CD14-positive monocyte (primary cell): ENCODE results near the gene PRKN. TPM values are rescaled to one million over a fixed set of nuclear protein-coding genes. Genes with fewer than 3 reads are reported as not detected.

ENCODE experiments used
- DNase-seq, 3 donors: peaks; one replicate each; pipeline ENCODE4 v3.0.0-alpha.2; 2011 to 2022
- H2AFZ ChIP-seq: 2 replicates; pipeline ENCODE4 v1.6.0; 2012; ENCODE audit warnings: mild to moderate bottlenecking, low read depth, low read length, inconsistent platforms; ENCODE audit not compliant: insufficient read depth, poor library complexity, severe bottlenecking
- H3K27ac ChIP-seq, 2 donors: 1 replicate in 1 of 2; 2 replicates in 1 of 2; pipeline ENCODE4 v1.5.1; 2012 to 2013; ENCODE audit warnings: low read length in 2 of 2, control low read depth in 1 of 2, inconsistent platforms in 1 of 2, low read depth in 1 of 2, mild to moderate bottlenecking in 1 of 2
- H3K27me3 ChIP-seq, 2 donors: one replicate each; pipeline versions ENCODE4 v1.6.0 to v1.6.1; 2011 to 2013; ENCODE audit warnings: low read length in 2 of 2; ENCODE audit not compliant: control insufficient read depth in 2 of 2, insufficient read depth in 2 of 2
- H3K36me3 ChIP-seq, 2 donors: replicated peaks in 1 of 2; 1 replicate in 1 of 2; 2 replicates in 1 of 2; pipeline versions ENCODE4 v1.5.1 to v1.6.1; 2012 to 2013; ENCODE audit warnings: low read length in 2 of 2, control low read depth in 1 of 2, inconsistent platforms in 1 of 2, mild to moderate bottlenecking in 1 of 2; ENCODE audit not compliant: insufficient read depth in 2 of 2, control insufficient read depth in 1 of 2
- H3K4me1 ChIP-seq, 2 donors: 1 replicate in 1 of 2; 2 replicates in 1 of 2; pipeline versions ENCODE4 v1.5.1 to v1.6.1; 2012 to 2013; ENCODE audit warnings: low read length in 2 of 2, control low read depth in 1 of 2, inconsistent platforms in 1 of 2, mild to moderate bottlenecking in 1 of 2, moderate library complexity in 1 of 2; ENCODE audit not compliant: insufficient read depth in 2 of 2, control insufficient read depth in 1 of 2
- H3K4me2 ChIP-seq: replicated peaks from 2 replicates; pipeline ENCODE3; 2012; ENCODE audit warnings: low read length, moderate library complexity, mild to moderate bottlenecking; ENCODE audit not compliant: poor library complexity, severe bottlenecking; ENCODE audit errors: extremely low read depth
- H3K4me3 ChIP-seq, 3 experiments: fragments of 200-600 bp in 1 of 3; sonication (generic) in 1 of 3; replicated peaks in 1 of 3; 1 replicate in 2 of 3; 2 replicates in 1 of 3; pipeline ENCODE4 v1.5.1; 2011 to 2013; ENCODE audit warnings: low read length in 3 of 3, mild to moderate bottlenecking in 3 of 3, control low read depth in 2 of 3, low read depth in 2 of 3, inconsistent platforms in 1 of 3, moderate library complexity in 1 of 3
- H3K79me2 ChIP-seq: 2 replicates; pipeline ENCODE4 v1.6.0; 2012; ENCODE audit warnings: mild to moderate bottlenecking, control low read depth, inconsistent platforms, low read length, moderate library complexity; ENCODE audit not compliant: insufficient read depth
- H3K9ac ChIP-seq: 2 replicates; pipeline ENCODE4 v1.6.0; 2017; ENCODE audit warnings: low read length, mild to moderate bottlenecking; ENCODE audit not compliant: insufficient read depth, poor library complexity, severe bottlenecking
- H3K9me3 ChIP-seq, 2 donors: replicated peaks in 1 of 2; 1 replicate in 1 of 2; 2 replicates in 1 of 2; pipeline versions ENCODE4 v1.5.1 to v1.6.1; 2012 to 2013; ENCODE audit warnings: low read length in 2 of 2, control low read depth in 1 of 2; ENCODE audit not compliant: control insufficient read depth in 1 of 2, insufficient read depth in 1 of 2
- H4K20me1 ChIP-seq: 2 replicates; pipeline ENCODE4 v1.6.0; 2012; ENCODE audit warnings: mild to moderate bottlenecking, low read length, control low read depth, moderate library complexity; ENCODE audit not compliant: insufficient read depth
- H3K27ac Mint-ChIP-seq, 7 donors: one replicate each; pipeline ENCODE4 v1.8.0; 2020; ENCODE audit warnings: mild to moderate bottlenecking in 7 of 7, mixed read lengths in 7 of 7, moderate library complexity in 6 of 7, inconsistent platforms in 2 of 7
- H3K27me3 Mint-ChIP-seq, 3 donors: one replicate each; pipeline ENCODE4 v1.8.0; 2021 to 2022; ENCODE audit warnings: low read depth in 3 of 3, mild to moderate bottlenecking in 3 of 3, mixed read lengths in 3 of 3, moderate library complexity in 3 of 3, inconsistent platforms in 1 of 3
- H3K36me3 Mint-ChIP-seq, 2 donors: one replicate each; pipeline ENCODE4 v1.8.0; 2020; ENCODE audit warnings: mixed read lengths in 2 of 2, inconsistent platforms in 1 of 2, mild to moderate bottlenecking in 1 of 2
- H3K4me1 Mint-ChIP-seq: one replicate; pipeline ENCODE4 v1.8.0; 2020; ENCODE audit warnings: mild to moderate bottlenecking, mixed read lengths
- H3K4me3 Mint-ChIP-seq, 2 donors: one replicate each; pipeline ENCODE4 v1.8.0; 2020; ENCODE audit warnings: mild to moderate bottlenecking in 2 of 2, mixed read lengths in 2 of 2, moderate library complexity in 1 of 2
- H3K9me3 Mint-ChIP-seq, 7 donors: one replicate each; pipeline ENCODE4 v1.8.0; 2020 to 2022; ENCODE audit warnings: mixed read lengths in 7 of 7, mild to moderate bottlenecking in 6 of 7, moderate library complexity in 6 of 7, inconsistent platforms in 2 of 7
- WGBS: methylation state at CpG from one replicate; pipeline ENCODE4 v1.1.5; 2013; ENCODE audit warnings: missing lambda C conversion rate; ENCODE audit not compliant: insufficient coverage; 5-methylcytosine and 5-hydroxymethylcytosine counted together
- intact Hi-C, 2 donors: fragments of 100-400 bp; cut with micrococcal nuclease; formaldehyde crosslinking; loops; one replicate each; pipeline versions ENCODE4 v1.15.0 to v1.15.1; 2023
- polyA plus RNA-seq, 3 donors: library from polyadenylated mRNA; depleted of rRNA in 1 of 3; unstranded in 2 of 3; stranded (reverse) in 1 of 3; fragments of 300-500 nt in 2 of 3; fragments of >200 nt in 1 of 3; fragmentation: Illumina TruSeq in 2 of 3; gene quantifications; 1 replicate in 2 of 3; 2 replicates in 1 of 3; pipeline ENCODE4 v1.2.3, GENCODE V29; 2012 to 2021
- TF ChIP-seq, protein P1 (sequence below): fragments of 200-600 bp; IDR thresholded peaks from one replicate; pipeline ENCODE4 v1.8.0; 2022; ENCODE audit warnings: antibody characterized with exemption, mild to moderate bottlenecking

The PRKN gene
- polyA plus RNA-seq, 3 donors = 0.19 to 0.21 TPM; not detected in 1

DNA sequence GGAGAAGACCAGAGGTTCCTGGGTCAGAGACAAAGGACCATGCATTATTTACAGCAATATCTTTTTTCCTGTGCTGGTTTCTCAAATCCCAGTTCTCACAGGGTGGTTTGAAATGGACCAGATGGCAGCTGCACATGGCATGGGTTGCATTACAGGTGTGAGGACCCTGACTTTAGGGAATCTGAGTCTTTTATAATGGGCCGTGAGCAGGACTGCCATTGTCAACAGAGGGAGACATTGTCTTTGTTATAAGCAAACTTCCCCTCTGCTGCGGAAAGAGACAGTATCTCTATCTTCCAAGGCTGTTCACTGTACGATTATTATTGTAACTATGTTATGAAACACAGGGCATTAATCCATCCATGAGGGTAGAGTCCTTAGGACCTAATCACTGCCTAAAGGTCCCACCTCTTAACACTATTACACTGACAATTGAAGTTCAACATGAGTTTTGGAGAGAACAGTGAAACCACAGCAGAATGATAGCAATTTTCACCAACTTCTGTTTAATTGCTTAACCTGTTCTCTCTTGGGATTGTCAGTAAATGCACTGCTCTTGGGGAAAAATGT is 1297.6 kb downstream of the PRKN start:
- no CpG with 5 or more reads among the region's 3 CpGs for WGBS
- TF ChIP-seq, protein P1, sequence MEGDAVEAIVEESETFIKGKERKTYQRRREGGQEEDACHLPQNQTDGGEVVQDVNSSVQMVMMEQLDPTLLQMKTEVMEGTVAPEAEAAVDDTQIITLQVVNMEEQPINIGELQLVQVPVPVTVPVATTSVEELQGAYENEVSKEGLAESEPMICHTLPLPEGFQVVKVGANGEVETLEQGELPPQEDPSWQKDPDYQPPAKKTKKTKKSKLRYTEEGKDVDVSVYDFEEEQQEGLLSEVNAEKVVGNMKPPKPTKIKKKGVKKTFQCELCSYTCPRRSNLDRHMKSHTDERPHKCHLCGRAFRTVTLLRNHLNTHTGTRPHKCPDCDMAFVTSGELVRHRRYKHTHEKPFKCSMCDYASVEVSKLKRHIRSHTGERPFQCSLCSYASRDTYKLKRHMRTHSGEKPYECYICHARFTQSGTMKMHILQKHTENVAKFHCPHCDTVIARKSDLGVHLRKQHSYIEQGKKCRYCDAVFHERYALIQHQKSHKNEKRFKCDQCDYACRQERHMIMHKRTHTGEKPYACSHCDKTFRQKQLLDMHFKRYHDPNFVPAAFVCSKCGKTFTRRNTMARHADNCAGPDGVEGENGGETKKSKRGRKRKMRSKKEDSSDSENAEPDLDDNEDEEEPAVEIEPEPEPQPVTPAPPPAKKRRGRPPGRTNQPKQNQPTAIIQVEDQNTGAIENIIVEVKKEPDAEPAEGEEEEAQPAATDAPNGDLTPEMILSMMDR = no peak
- no peak for DNase-seq
- H3K27me3 ChIP-seq = no peaks in the 10 kb centered on the region
- H3K4me3 ChIP-seq = no peak overlapping the region
- H3K27ac ChIP-seq = no peak overlapping the region
- H3K4me1 ChIP-seq = no peaks in the 10 kb centered on the region
- no peak overlapping the region for H3K4me2 ChIP-seq
- H3K9me3 Mint-ChIP-seq = peaks cover 0 to 10% (median 0%) of the 10 kb centered on the region in 7 donors
- no peak overlapping the region for H3K4me3 Mint-ChIP-seq
- H3K27ac Mint-ChIP-seq = no peak overlapping the region
- H3K79me2 ChIP-seq = no peaks in the 10 kb centered on the region
- peaks cover 0 to 1% (median 1%) of the 10 kb centered on the region in 3 donors for H3K27me3 Mint-ChIP-seq
- H3K36me3 ChIP-seq = no peaks in the 10 kb centered on the region
- H3K9me3 ChIP-seq = no peaks in the 10 kb centered on the region
- H3K4me1 Mint-ChIP-seq = no peaks in the 10 kb centered on the region
- H2AFZ ChIP-seq = no peak overlapping the region
- intact Hi-C loops = no loop called here
- no peaks in the 10 kb centered on the region for H4K20me1 ChIP-seq
- H3K9ac ChIP-seq = no peak overlapping the region
- H3K36me3 Mint-ChIP-seq = no peaks in the 10 kb centered on the region

DNA sequence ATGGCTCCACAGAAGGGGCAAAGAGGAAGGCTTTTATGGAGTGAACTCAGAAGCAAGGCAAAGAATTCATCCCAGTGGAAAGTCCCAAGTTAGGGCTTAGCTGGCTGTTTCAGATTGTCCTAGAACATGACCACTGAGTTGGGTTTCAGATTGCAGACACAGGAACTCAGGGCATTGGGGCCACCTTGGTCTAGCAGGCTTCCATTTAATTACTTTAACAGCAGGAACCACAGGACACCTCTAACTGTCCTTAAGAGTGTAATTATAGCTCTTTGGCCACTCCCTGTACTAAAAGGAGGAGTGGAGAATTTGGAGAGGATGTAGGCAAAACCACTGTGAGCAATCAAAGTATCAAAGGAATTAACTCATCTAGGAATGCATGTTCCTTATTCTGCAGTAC is 1303.1 kb downstream of the PRKN start:
- no peak overlapping the region for H3K9ac ChIP-seq
- peaks cover 0 to 10% (median 0%) of the 10 kb centered on the region in 7 donors for H3K9me3 Mint-ChIP-seq
- H3K27me3 ChIP-seq = no peaks in the 10 kb centered on the region

More for the DNA sequence above, 1303.1 kb downstream of the PRKN start:
- Histone ChIP-seq H3K4me2 (no peak overlapping the region), H3K4me3 (no peak overlapping the region), H3K27ac (no peak overlapping the region), H3K79me2 (no peaks in the 10 kb centered on the region), H3K4me1 (no peaks in the 10 kb centered on the region), H4K20me1 (no peaks in the 10 kb centered on the region), H3K36me3 (no peaks in the 10 kb centered on the region), H3K9me3 (no peaks in the 10 kb centered on the region), H2AFZ (no peak overlapping the region)
- TF ChIP-seq, protein P1 = no peak
- no peaks in the 10 kb centered on the region for H3K36me3 Mint-ChIP-seq
- no peak for DNase-seq
- no peak overlapping the region for H3K4me3 Mint-ChIP-seq
- no peak overlapping the region for H3K27ac Mint-ChIP-seq
- peaks cover 1 to 3% (median 1%) of the 10 kb centered on the region in 3 donors for H3K27me3 Mint-ChIP-seq
- no peaks in the 10 kb centered on the region for H3K4me1 Mint-ChIP-seq
- intact Hi-C loops = no loop called here
